HCT116 (cell line): ENCODE results near the gene TAPBPL. TPM values are rescaled to one million over a fixed set of nuclear protein-coding genes. Genes with fewer than 3 reads are reported as not detected.

Experiments
- ATAC-seq: fragments of 200-7000 bp; cut with Tn5 transposase; 2 replicates; pipeline ENCODE4 v1.9.1; 2020; ENCODE audit warnings: mild to moderate bottlenecking, moderate library complexity
- BruUV-seq: library from RNA; stranded (reverse); fragments of 400-500 nt; replicated peaks from 2 replicates; lab custom pipeline; 2021; lab: Mats Ljungman, UMichigan
- CTCF ChIA-PET: fragments of 300-600 bp; sonication (Branson Sonifier 250); formaldehyde crosslinking; loops from one replicate; lab custom pipeline; 2021; ENCODE audit warnings: antibody characterized with exemption; lab: Charles Lee
- POLR2A ChIA-PET: fragments of 300-600, 350-600 bp; sonication (Branson Sonifier 250); formaldehyde crosslinking; loops from one replicate; lab custom pipeline; 2021; ENCODE audit warnings: antibody characterized with exemption; lab: Charles Lee
- RAD21 ChIA-PET, 2 experiments: fragments of 300-600 bp; sonication (Branson Sonifier 250); formaldehyde crosslinking; loops; one replicate each; lab custom pipeline; 2023; ENCODE audit warnings: low total read pairs in 2 of 2; ENCODE audit not compliant: uncharacterized antibody in 2 of 2, unreplicated experiment in 2 of 2, low non-redundant PET in 1 of 2; lab: Charles Lee
- DNase-seq: peaks from one replicate; pipeline ENCODE4 v3.0.0-alpha.2; 2010; ENCODE audit warnings: low read depth, low spot score
- H2AFZ ChIP-seq: fragments of 200-600 bp; shearing (Covaris generic), sonication (generic); 2 replicates; pipeline ENCODE4 v1.6.1; 2017; ENCODE audit warnings: low read depth, mixed run types, mixed read lengths, antibody characterized with exemption, low read length; ENCODE audit not compliant: poor library complexity, severe bottlenecking
- H3K27ac ChIP-seq: 2 replicates; pipeline ENCODE4 v1.5.1; 2012; ENCODE audit warnings: low read depth, low read length
- H3K27me3 ChIP-seq: fragments of 200-600 bp; sonication (generic); 2 replicates; pipeline ENCODE4 v1.6.1; 2016; ENCODE audit warnings: mixed run types, low read length, mixed read lengths; ENCODE audit not compliant: insufficient read depth
- H3K36me3 ChIP-seq, 2 experiments: fragments of 200-500 bp in 1 of 2; fragments of 200-600 bp in 1 of 2; sonication (Bioruptor generic) in 1 of 2; sonication (generic) in 1 of 2; 2 replicates each; pipeline versions ENCODE4 v1.5.1 to v1.6.1; 2014 to 2016; ENCODE audit warnings: low read length in 2 of 2, inconsistent platforms in 1 of 2, mixed read lengths in 1 of 2, mixed run types in 1 of 2; ENCODE audit not compliant: insufficient read depth in 2 of 2, control insufficient read depth in 1 of 2
- H3K4me1 ChIP-seq, 2 experiments: fragments of 200-600 bp in 1 of 2; sonication (generic) in 1 of 2; 2 replicates each; pipeline versions ENCODE4 v1.5.1 to v1.6.1; 2012 to 2017; ENCODE audit warnings: low read length in 2 of 2, inconsistent platforms in 1 of 2, mild to moderate bottlenecking in 1 of 2, mixed read lengths in 1 of 2, mixed run types in 1 of 2, moderate library complexity in 1 of 2; ENCODE audit not compliant: insufficient read depth in 2 of 2, control insufficient read depth in 1 of 2
- H3K4me2 ChIP-seq: fragments of 200-600 bp; sonication (generic); 2 replicates; pipeline ENCODE4 v1.6.1; 2017; ENCODE audit warnings: mixed run types, low read length, mixed read lengths
- H3K4me3 ChIP-seq, 2 experiments: fragments of 200-600 bp in 1 of 2; sonication (generic) in 1 of 2; replicated peaks in 1 of 2; 2 replicates each; pipeline ENCODE4 v1.5.1; 2011 to 2016; ENCODE audit warnings: low read length in 2 of 2, control low read depth in 1 of 2, low read depth in 1 of 2, mild to moderate bottlenecking in 1 of 2, mixed read lengths in 1 of 2, mixed run types in 1 of 2
- H3K79me2 ChIP-seq: fragments of 200-600 bp; sonication (generic); 2 replicates; pipeline ENCODE4 v1.6.1; 2017; ENCODE audit warnings: mild to moderate bottlenecking, mixed run types, low read length, moderate library complexity, mixed read lengths; ENCODE audit not compliant: insufficient read depth
- H3K9ac ChIP-seq: fragments of 200-600 bp; sonication (generic); 2 replicates; pipeline ENCODE4 v1.6.1; 2016; ENCODE audit warnings: low read length, mixed read lengths
- H3K9me2 ChIP-seq: fragments of 200-600 bp; sonication (generic), shearing (Covaris generic); 2 replicates; pipeline ENCODE4 v1.6.1; 2017; ENCODE audit warnings: mixed run types, mild to moderate bottlenecking, moderate library complexity; ENCODE audit not compliant: insufficient read depth
- H3K9me3 ChIP-seq, 2 experiments: fragments of 200-500 bp in 1 of 2; fragments of 200-600 bp in 1 of 2; sonication (Bioruptor generic) in 1 of 2; sonication (generic) in 1 of 2; 2 replicates each; pipeline ENCODE4 v1.6.1; 2014 to 2017; ENCODE audit warnings: low read length in 2 of 2, mixed read lengths in 2 of 2, inconsistent platforms in 1 of 2, low read depth in 1 of 2, mild to moderate bottlenecking in 1 of 2, mixed run types in 1 of 2, moderate library complexity in 1 of 2; ENCODE audit not compliant: control insufficient read depth in 1 of 2, insufficient read depth in 1 of 2
- H4K20me1 ChIP-seq: fragments of 200-600 bp; sonication (generic), shearing (Covaris generic); 2 replicates; pipeline ENCODE4 v1.6.1; 2017; ENCODE audit warnings: mixed run types, mild to moderate bottlenecking, moderate library complexity; ENCODE audit not compliant: insufficient read depth
- CEBPB ChIP-seq: IDR thresholded peaks from 2 replicates; pipeline ENCODE4 v1.6.1; 2012; ENCODE audit warnings: low read depth
- EGR1 ChIP-seq: IDR thresholded peaks from 2 replicates; pipeline ENCODE4 v1.6.1; 2012; ENCODE audit warnings: low read depth
- EZH2phosphoT487 ChIP-seq: fragments of 200-600 bp; IDR thresholded peaks from 2 replicates; pipeline ENCODE4 v1.6.1; 2018; ENCODE audit warnings: antibody characterized with exemption, borderline replicate concordance
- FOSL1 ChIP-seq: IDR thresholded peaks from 2 replicates; pipeline ENCODE4 v1.6.1; 2012; ENCODE audit warnings: low read depth
- POLR2A ChIP-seq: IDR thresholded peaks from 2 replicates; pipeline ENCODE4 v1.7.0; 2011; ENCODE audit warnings: borderline replicate concordance; ENCODE audit not compliant: insufficient read depth, insufficient read length; ENCODE audit errors: extremely low read depth
- SIN3A ChIP-seq: IDR thresholded peaks from 2 replicates; pipeline ENCODE4 v1.6.1; 2012; ENCODE audit warnings: low read depth
- TCF7L2 ChIP-seq: IDR thresholded peaks from 2 replicates; pipeline ENCODE4 v1.7.0; 2011; ENCODE audit warnings: borderline replicate concordance, inconsistent platforms; ENCODE audit not compliant: insufficient read depth, insufficient read length; ENCODE audit errors: extremely low read depth
- ZNF274 ChIP-seq: fragments of 200-500 bp; sonication (Bioruptor generic); IDR thresholded peaks from 2 replicates; pipeline ENCODE4 v1.6.1; 2014; ENCODE audit warnings: mild to moderate bottlenecking, low read depth, low read length, inconsistent platforms
- intact Hi-C: fragments of 100-400 bp; cut with micrococcal nuclease; formaldehyde crosslinking; loops from 2 replicates; pipeline ENCODE4 v1.10.0; 2022
- total RNA-seq: library from RNA; stranded (reverse); gene quantifications from one replicate; pipeline ENCODE4 v1.2.1, GENCODE V29; 2021; ENCODE audit not compliant: unreplicated experiment
- TF ChIP-seq, protein P1 (sequence below): IDR thresholded peaks from 2 replicates; pipeline ENCODE4 v1.6.1; 2012
- TF ChIP-seq, protein P2 (sequence below), 3 experiments: fragments of 200-600 bp in 1 of 3; sonication (generic) in 1 of 3; IDR thresholded peaks in 2 of 3; conservative IDR thresholded peaks in 1 of 3; 2 replicates each; pipeline ENCODE4 v1.5.1; 2012 to 2017; ENCODE audit warnings: low read depth in 2 of 3, low read length in 2 of 3, antibody characterized with exemption in 1 of 3, borderline replicate concordance in 1 of 3, control low read depth in 1 of 3, mild to moderate bottlenecking in 1 of 3, mixed read lengths in 1 of 3, mixed run types in 1 of 3, moderate library complexity in 1 of 3; ENCODE audit not compliant: insufficient read depth in 1 of 3
- TF ChIP-seq, protein P3 (sequence below): IDR thresholded peaks from 2 replicates; pipeline ENCODE4 v1.6.1; 2012; ENCODE audit warnings: low read depth

Gene TAPBPL
- total RNA-seq, 1 experiment from 2014 or later, result 0.54 TPM

DNA sequence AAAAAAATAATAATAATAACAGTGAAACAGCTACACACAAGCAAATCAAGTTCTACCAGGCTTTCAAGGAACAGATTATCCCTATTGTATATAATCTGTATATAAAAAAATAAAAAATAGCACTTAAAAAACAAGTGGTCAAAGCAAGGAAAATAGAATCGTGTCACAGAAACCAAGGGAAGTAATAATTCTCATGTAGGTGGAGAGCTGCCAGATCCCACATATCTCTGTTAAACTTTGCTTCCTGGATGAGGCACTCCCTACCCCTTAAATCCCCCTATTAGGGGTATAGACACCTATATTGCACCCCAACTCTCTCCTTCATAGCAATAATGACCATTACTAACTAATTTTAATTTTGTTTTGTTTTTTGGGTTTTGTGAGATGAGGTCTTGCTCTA, 11.5 kb upstream of the TAPBPL start:
- H4K20me1 ChIP-seq, result no peaks in the 10 kb centered on the region
- H3K9ac ChIP-seq, result no peak overlapping the region
- no TSS peak for BruUV-seq
- H3K27me3 ChIP-seq, result no peaks in the 10 kb centered on the region
- H3K27ac ChIP-seq, result no peak overlapping the region
- ChIA-PET CTCF (no interaction called here), POLR2A (no interaction called here), RAD21 (no interaction called here)
- no peaks in the 10 kb centered on the region for H3K4me1 ChIP-seq
- TF ChIP-seq, protein P1, sequence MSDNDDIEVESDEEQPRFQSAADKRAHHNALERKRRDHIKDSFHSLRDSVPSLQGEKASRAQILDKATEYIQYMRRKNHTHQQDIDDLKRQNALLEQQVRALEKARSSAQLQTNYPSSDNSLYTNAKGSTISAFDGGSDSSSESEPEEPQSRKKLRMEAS, result no peak
- ATAC-seq (no peak), DNase-seq (no peak)
- intact Hi-C loops, result no loop called here
- H3K4me2 ChIP-seq, result no peak overlapping the region
- no peaks in the 10 kb centered on the region for H3K9me2 ChIP-seq
- no peaks in the 10 kb centered on the region for H3K79me2 ChIP-seq
- H3K9me3 ChIP-seq, result no peaks in the 10 kb centered on the region
- H3K4me3 ChIP-seq, result no peak overlapping the region
- H2AFZ ChIP-seq, result no peak overlapping the region
- no peaks in the 10 kb centered on the region for H3K36me3 ChIP-seq

DNA sequence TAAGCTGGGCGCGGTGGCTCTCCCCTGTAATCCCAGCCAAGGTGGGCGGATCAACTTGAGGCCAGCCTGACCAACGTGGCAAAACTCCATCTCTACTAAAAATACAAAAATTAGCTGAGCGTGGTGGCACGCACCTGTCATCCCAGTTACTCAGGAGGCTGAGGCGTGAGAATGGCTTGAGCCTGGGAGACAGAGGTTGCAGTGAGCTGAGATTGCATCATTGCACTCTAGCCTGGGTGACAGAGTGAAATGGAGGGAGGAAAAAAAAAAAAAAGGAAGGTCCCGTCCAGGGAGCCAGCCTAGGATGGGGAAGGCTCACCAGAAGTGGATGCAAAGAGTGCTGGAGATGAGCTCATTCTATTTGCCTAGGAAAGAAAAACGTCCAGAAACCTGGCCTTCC, 9.0 kb upstream of the TAPBPL start:
- H3K36me3 ChIP-seq, result no peaks in the 10 kb centered on the region
- ATAC-seq, result no peak
- TF ChIP-seq FOSL1 (no peak), EGR1 (no peak), POLR2A (no peak), TCF7L2 (no peak), ZNF274 (no peak), EZH2phosphoT487 (no peak), SIN3A (no peak), CEBPB (no peak)
- TF ChIP-seq, protein P2, sequence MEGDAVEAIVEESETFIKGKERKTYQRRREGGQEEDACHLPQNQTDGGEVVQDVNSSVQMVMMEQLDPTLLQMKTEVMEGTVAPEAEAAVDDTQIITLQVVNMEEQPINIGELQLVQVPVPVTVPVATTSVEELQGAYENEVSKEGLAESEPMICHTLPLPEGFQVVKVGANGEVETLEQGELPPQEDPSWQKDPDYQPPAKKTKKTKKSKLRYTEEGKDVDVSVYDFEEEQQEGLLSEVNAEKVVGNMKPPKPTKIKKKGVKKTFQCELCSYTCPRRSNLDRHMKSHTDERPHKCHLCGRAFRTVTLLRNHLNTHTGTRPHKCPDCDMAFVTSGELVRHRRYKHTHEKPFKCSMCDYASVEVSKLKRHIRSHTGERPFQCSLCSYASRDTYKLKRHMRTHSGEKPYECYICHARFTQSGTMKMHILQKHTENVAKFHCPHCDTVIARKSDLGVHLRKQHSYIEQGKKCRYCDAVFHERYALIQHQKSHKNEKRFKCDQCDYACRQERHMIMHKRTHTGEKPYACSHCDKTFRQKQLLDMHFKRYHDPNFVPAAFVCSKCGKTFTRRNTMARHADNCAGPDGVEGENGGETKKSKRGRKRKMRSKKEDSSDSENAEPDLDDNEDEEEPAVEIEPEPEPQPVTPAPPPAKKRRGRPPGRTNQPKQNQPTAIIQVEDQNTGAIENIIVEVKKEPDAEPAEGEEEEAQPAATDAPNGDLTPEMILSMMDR (IDR thresholded peaks at IDR 0.05 in 2 of 3, conservative IDR thresholded peaks at IDR 0.05 in 1 of 3; ENCODE audit: borderline replicate concordance in 1 of 3, insufficient read depth in 1 of 3, low read depth in 2 of 3, low read length in 2 of 3), result no peak
- TF ChIP-seq, protein P3, sequence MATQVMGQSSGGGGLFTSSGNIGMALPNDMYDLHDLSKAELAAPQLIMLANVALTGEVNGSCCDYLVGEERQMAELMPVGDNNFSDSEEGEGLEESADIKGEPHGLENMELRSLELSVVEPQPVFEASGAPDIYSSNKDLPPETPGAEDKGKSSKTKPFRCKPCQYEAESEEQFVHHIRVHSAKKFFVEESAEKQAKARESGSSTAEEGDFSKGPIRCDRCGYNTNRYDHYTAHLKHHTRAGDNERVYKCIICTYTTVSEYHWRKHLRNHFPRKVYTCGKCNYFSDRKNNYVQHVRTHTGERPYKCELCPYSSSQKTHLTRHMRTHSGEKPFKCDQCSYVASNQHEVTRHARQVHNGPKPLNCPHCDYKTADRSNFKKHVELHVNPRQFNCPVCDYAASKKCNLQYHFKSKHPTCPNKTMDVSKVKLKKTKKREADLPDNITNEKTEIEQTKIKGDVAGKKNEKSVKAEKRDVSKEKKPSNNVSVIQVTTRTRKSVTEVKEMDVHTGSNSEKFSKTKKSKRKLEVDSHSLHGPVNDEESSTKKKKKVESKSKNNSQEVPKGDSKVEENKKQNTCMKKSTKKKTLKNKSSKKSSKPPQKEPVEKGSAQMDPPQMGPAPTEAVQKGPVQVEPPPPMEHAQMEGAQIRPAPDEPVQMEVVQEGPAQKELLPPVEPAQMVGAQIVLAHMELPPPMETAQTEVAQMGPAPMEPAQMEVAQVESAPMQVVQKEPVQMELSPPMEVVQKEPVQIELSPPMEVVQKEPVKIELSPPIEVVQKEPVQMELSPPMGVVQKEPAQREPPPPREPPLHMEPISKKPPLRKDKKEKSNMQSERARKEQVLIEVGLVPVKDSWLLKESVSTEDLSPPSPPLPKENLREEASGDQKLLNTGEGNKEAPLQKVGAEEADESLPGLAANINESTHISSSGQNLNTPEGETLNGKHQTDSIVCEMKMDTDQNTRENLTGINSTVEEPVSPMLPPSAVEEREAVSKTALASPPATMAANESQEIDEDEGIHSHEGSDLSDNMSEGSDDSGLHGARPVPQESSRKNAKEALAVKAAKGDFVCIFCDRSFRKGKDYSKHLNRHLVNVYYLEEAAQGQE, result no peak
- no TSS peak for BruUV-seq
- H3K4me3 ChIP-seq, result no peak overlapping the region
- H2AFZ ChIP-seq, result no peak overlapping the region
- H3K27ac ChIP-seq, result no peak overlapping the region
- H3K9me3 ChIP-seq, result no peaks in the 10 kb centered on the region
- no peaks in the 10 kb centered on the region for H3K9me2 ChIP-seq
- H4K20me1 ChIP-seq, result no peaks in the 10 kb centered on the region
- H3K27me3 ChIP-seq, result no peaks in the 10 kb centered on the region
- POLR2A ChIA-PET, result interaction anchor here (1.3 kb wide), 1 partner anchor 28 kb away, joined by 4 read pairs; the partner anchor contains the start of gene VAMP1
- DNase-seq, result no peak
- H3K4me2 ChIP-seq, result no peak overlapping the region
- intact Hi-C loops, result no loop called here
- H3K9ac ChIP-seq, result no peak overlapping the region
- CTCF ChIA-PET, result no interaction called here
- H3K79me2 ChIP-seq, result no peaks in the 10 kb centered on the region
- RAD21 ChIA-PET, result no interaction called here
- H3K4me1 ChIP-seq, result no peaks in the 10 kb centered on the region
